Breast epithelium (tissue), 4 donors: ENCODE data around the gene DOK5. TPM values are rescaled to one million over a fixed set of nuclear protein-coding genes. Genes with fewer than 3 reads are reported as not detected.

Source experiments
- DNase-seq, 2 donors: peaks; one replicate each; pipeline ENCODE4 v3.0.0-alpha.2; 2019; ENCODE audit warnings: low spot score in 2 of 2
- H3K27ac ChIP-seq, 2 donors: fragments of 200-600 bp; sonication (generic) in 1 of 2; one replicate each; pipeline ENCODE4 v1.5.1; 2016 to 2019; ENCODE audit warnings: mild to moderate bottlenecking in 1 of 2
- H3K27me3 ChIP-seq, 2 donors: fragments of 200-600 bp; sonication (generic) in 1 of 2; one replicate each; pipeline versions ENCODE4 v1.5.1 to v1.6.0; 2017 to 2019; ENCODE audit warnings: control low read depth in 1 of 2, mild to moderate bottlenecking in 1 of 2
- H3K36me3 ChIP-seq: fragments of 200-600 bp; one replicate; pipeline ENCODE4 v1.5.1; 2019
- H3K4me1 ChIP-seq, 2 donors: fragments of 200-600 bp; sonication (generic); one replicate each; pipeline ENCODE4 v1.5.1; 2016 to 2019; ENCODE audit warnings: control low read depth in 1 of 2
- H3K4me3 ChIP-seq, 3 donors: fragments of 200-600 bp; sonication (generic); 1 replicate in 2 of 3; 2 replicates in 1 of 3; pipeline ENCODE4 v1.5.1; 2016 to 2019; ENCODE audit warnings: mild to moderate bottlenecking in 3 of 3, moderate library complexity in 2 of 3
- H3K9me3 ChIP-seq, 2 donors: fragments of 200-600 bp; sonication (generic) in 1 of 2; one replicate each; pipeline ENCODE4 v1.5.1; 2016 to 2019; ENCODE audit warnings: control low read depth in 1 of 2
- CTCF ChIP-seq, 3 donors: fragments of 450-650 bp; IDR thresholded peaks; one replicate each; pipeline ENCODE4 v1.5.1; 2016 to 2017; ENCODE audit warnings: antibody characterized with exemption in 3 of 3, mild to moderate bottlenecking in 3 of 3, moderate library complexity in 3 of 3
- POLR2A ChIP-seq: fragments of 450-650 bp; IDR thresholded peaks from one replicate; pipeline ENCODE4 v1.6.1; 2016; ENCODE audit warnings: antibody characterized with exemption, mild to moderate bottlenecking, moderate library complexity
- POLR2AphosphoS5 ChIP-seq, 3 donors: sonication (generic); formaldehyde crosslinking; IDR thresholded peaks; one replicate each; pipeline ENCODE4 v1.6.1; 2017; ENCODE audit warnings: antibody characterized with exemption in 3 of 3
- intact Hi-C: fragments of 100-400 bp; cut with DNase I; formaldehyde crosslinking; loops from one replicate; pipeline ENCODE4 v1.15.1; 2023; ENCODE audit warnings: low total_unique reads
- total RNA-seq, 3 donors: library from RNA; depleted of rRNA; stranded (reverse); fragments of >200 nt; gene quantifications; one replicate each; pipeline ENCODE4 v1.1.0, GENCODE V29; 2016

DOK5 gene
- total RNA-seq, 3 donors from 2014 or later = 2.0 to 4.0 (median 3.4) TPM

- TF ChIP-seq CTCF (IDR thresholded peaks at IDR 0.05) (no peak), POLR2AphosphoS5 (IDR thresholded peaks at IDR 0.05) (no peak), POLR2A (no peak)
- H3K27me3 ChIP-seq = no peaks in the 10 kb centered on the region
- peak in 1 of 2 donors; percentile 49 for DNase-seq
- H3K9me3 ChIP-seq = peaks cover 5 to 7% of the 10 kb centered on the region in 2 donors
- H3K27ac ChIP-seq = no peak overlapping the region
- intact Hi-C loops = no loop called here
- no peak overlapping the region for H3K4me3 ChIP-seq
- H3K36me3 ChIP-seq = no peaks in the 10 kb centered on the region
- no peaks in the 10 kb centered on the region for H3K4me1 ChIP-seq
These were observed 59.6 kb downstream of the DOK5 start for GRCh38 chr20:54535033-54535432.

- DNase-seq = no peak
- Histone ChIP-seq H3K36me3 (no peaks in the 10 kb centered on the region), H3K9me3 (peaks cover 4 to 5% of the 10 kb centered on the region in 2 donors), H3K27me3 (no peaks in the 10 kb centered on the region), H3K27ac (no peak overlapping the region), H3K4me3 (no peak overlapping the region), H3K4me1 (no peaks in the 10 kb centered on the region)
- TF ChIP-seq POLR2AphosphoS5 (IDR thresholded peaks at IDR 0.05) (no peak), POLR2A (no peak), CTCF (IDR thresholded peaks at IDR 0.05) (no peak)
- intact Hi-C loops = no loop called here
These were observed 60.4 kb downstream of the DOK5 start for GRCh38 chr20:54535746-54536145.

GRCh38 chr20:54539521-54540046 lies 64.2 kb downstream of the DOK5 start:
- no peaks in the 10 kb centered on the region for H3K4me1 ChIP-seq
- no peaks in the 10 kb centered on the region for H3K27me3 ChIP-seq
- no peaks in the 10 kb centered on the region for H3K36me3 ChIP-seq
- TF ChIP-seq POLR2A (no peak), CTCF (IDR thresholded peaks at IDR 0.05) (no peak), POLR2AphosphoS5 (IDR thresholded peaks at IDR 0.05) (no peak)
- H3K27ac ChIP-seq = no peak overlapping the region
- no peak overlapping the region for H3K4me3 ChIP-seq
- intact Hi-C loops = no loop called here
- no peak for DNase-seq
- peaks cover 0 to 10% of the 10 kb centered on the region in 2 donors for H3K9me3 ChIP-seq

- Histone ChIP-seq H3K4me1 (no peaks in the 10 kb centered on the region), H3K4me3 (no peak overlapping the region), H3K27me3 (no peaks in the 10 kb centered on the region), H3K27ac (no peak overlapping the region), H3K9me3 (peaks cover 0 to 11% of the 10 kb centered on the region in 2 donors), H3K36me3 (no peaks in the 10 kb centered on the region)
- no peak for DNase-seq
- no peak for TF ChIP-seq POLR2AphosphoS5 (IDR thresholded peaks at IDR 0.05)
- no peak for TF ChIP-seq POLR2A
- TF ChIP-seq CTCF (IDR thresholded peaks at IDR 0.05) = no peak
- intact Hi-C loops = no loop called here
These were observed 68.0 kb downstream of the DOK5 start for GRCh38 chr20:54543369-54543768.

- Histone ChIP-seq H3K4me3 (no peak overlapping the region), H3K27me3 (no peaks in the 10 kb centered on the region), H3K4me1 (no peaks in the 10 kb centered on the region), H3K27ac (no peak overlapping the region), H3K36me3 (no peaks in the 10 kb centered on the region), H3K9me3 (peaks cover 0 to 6% of the 10 kb centered on the region in 2 donors)
- intact Hi-C loops = no loop called here
- no peak for DNase-seq
- TF ChIP-seq CTCF (IDR thresholded peaks at IDR 0.05) (no peak), POLR2A (no peak), POLR2AphosphoS5 (IDR thresholded peaks at IDR 0.05) (no peak)
These were observed 70.4 kb downstream of the DOK5 start for GRCh38 chr20:54545676-54546358.
